GM18502 (cell line): Measurements from ENCODE around the gene RAD23B.

Experiments used
- ATAC-seq: cut with Tn5 transposase; IDR thresholded peaks from one replicate; pipeline ENCODE4 v1.9.1; 2021; ENCODE audit warnings: mild to moderate bottlenecking; ENCODE audit not compliant: unreplicated experiment, poor library complexity

Gene RAD23B

GRCh38 chr9:107266624-107267368, 16.3 kb upstream of the RAD23B start:
- ATAC-seq = no peak

- no peak for ATAC-seq
Measured at GRCh38 chr9:107268560-107268959, 14.5 kb upstream of the RAD23B start.

- no peak for ATAC-seq
Measured at GRCh38 chr9:107269254-107269653, 13.8 kb upstream of the RAD23B start.

- ATAC-seq = no peak
Measured at GRCh38 chr9:107269681-107270080, 13.4 kb upstream of the RAD23B start.

- no peak for ATAC-seq
Measured at GRCh38 chr9:107270082-107270481, 13.0 kb upstream of the RAD23B start.

- no peak for ATAC-seq
Measured at GRCh38 chr9:107270580-107270979, 12.5 kb upstream of the RAD23B start.

- peak; percentile 33 for ATAC-seq
Measured at GRCh38 chr9:107273634-107274033, 9.4 kb upstream of the RAD23B start.

GRCh38 chr9:107274096-107274495, 9.0 kb upstream of the RAD23B start:
- peak; percentile 72 for ATAC-seq

GRCh38 chr9:107274953-107275422, 8.1 kb upstream of the RAD23B start:
- ATAC-seq = no peak

- ATAC-seq = no peak
Measured at GRCh38 chr9:107275530-107275929, 7.5 kb upstream of the RAD23B start.

GRCh38 chr9:107276966-107277710, 5.9 kb upstream of the RAD23B start:
- ATAC-seq = no peak

- ATAC-seq = no peak
Measured at GRCh38 chr9:107277801-107278200, 5.3 kb upstream of the RAD23B start.

- no peak for ATAC-seq
Measured at GRCh38 chr9:107279086-107279485, 4.0 kb upstream of the RAD23B start.

GRCh38 chr9:107280543-107280942, 2.5 kb upstream of the RAD23B start:
- ATAC-seq = no peak

- no peak for ATAC-seq
Measured at GRCh38 chr9:107281184-107281583, 1.9 kb upstream of the RAD23B start.

GRCh38 chr9:107281922-107282667, 984 bp upstream of the RAD23B start:
- ATAC-seq = peak; percentile 0

- ATAC-seq = peak; percentile 52
Measured at GRCh38 chr9:107283623-107284616, 841 bp downstream of the RAD23B start.

GRCh38 chr9:107284636-107285035, 1.6 kb downstream of the RAD23B start:
- ATAC-seq = no peak

- ATAC-seq = no peak
Measured at GRCh38 chr9:107285286-107285685, 2.2 kb downstream of the RAD23B start.

GRCh38 chr9:107286057-107286456, 3.0 kb downstream of the RAD23B start:
- ATAC-seq = no peak
